Effector CD8-positive, alpha-beta T cell (primary cell): ENCODE results near the gene RHOH.

Experiments
- DNase-seq: peaks from one replicate; lab custom pipeline; 2025; lab: John Stamatoyannopoulos, UW

The RHOH gene

GRCh38 chr4:40205259-40206198 lies 8.7 kb downstream of the RHOH start:
- no peak for DNase-seq

GRCh38 chr4:40206426-40206825 lies 9.6 kb downstream of the RHOH start:
- no peak for DNase-seq

GRCh38 chr4:40209401-40209800 lies 12.6 kb downstream of the RHOH start:
- DNase-seq: no peak

- no peak for DNase-seq
Measured at GRCh38 chr4:40210776-40211175, 13.9 kb downstream of the RHOH start.

DNA sequence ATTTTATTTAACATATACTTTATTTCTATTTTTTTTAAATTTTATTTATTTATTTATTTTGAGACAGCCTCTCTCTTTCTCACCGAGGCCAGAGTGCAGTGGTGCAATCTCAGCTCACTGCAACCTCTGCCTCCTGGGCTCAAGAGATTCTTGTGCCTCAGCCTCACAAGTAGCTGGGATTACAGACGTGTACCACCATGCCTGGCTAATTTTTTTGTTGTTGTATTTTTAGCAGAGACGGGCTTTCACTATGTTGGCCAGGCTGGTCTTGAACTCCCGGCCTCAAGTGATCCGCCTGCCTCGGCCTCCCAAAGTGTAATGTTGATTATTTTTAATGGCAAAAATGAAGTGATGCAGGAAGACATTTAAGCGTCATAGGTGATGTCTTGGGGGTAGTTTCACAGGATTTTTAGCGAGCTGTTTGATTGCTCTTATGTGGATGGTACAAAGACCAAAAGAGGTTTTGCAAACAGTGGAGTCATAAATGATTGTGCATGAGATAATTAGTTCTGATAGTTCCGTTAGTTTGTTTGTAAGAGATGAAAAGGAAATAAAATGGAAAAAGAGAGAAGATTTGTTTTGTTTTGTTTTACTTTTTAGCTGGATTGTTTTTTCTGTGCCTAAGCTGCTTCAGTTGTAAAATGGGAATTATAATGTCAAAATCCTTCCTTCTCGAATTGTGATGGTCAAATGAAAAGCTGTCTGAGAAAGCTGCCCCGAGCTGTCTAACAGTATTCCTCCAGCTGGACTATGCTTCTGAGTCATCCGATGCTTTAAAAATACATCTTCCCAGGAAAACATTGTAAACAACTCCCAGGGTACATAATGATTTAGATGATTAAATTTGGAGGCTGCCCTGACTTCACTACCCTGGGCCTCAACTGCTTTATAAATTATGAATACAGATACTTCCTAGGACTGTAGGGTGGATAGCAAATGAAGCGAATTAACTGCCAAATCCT lies 14.7 kb downstream of the RHOH start:
- DNase-seq: no peak

DNA sequence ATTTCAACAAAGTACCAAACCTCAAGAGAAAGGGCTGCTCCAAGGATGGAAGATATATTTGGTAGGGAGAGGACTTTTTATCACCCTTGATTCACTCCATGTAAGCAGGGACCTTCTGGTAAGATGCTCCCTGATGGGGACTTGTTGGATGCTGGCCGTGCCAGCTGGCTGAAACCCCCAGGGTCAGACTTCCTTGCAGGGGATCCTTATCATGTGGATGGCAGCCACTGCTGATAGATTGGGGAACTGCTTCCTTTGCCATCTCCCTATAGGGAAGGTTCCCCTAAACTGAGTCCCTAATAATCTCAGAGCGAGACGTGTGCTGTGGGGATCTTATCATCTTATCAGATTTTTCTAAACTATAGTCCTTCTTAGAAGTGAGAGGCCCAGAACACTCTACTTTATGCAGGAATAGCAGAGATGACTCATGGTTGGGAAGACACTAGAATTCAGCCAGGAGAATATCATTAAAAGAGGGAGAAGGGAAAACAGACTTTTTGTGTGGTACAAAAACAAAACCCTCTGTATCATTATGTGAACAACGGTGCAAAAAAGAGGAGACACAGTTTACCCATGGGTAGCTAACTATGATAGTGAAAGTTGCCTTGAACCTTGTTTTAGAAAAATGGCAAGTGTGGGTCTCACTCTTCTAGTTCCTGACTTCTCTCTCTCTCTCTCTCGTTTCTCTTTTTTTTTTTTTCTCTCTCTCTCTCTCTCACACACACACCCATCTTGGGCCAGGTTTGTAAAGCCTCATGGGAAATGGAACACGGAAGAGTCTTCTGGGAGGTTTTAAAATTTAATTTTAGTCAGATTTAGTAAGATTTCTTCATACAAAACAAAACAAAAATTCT lies 16.1 kb downstream of the RHOH start:
- DNase-seq: no peak

- peak; percentile 60 for DNase-seq
Measured at GRCh38 chr4:40214038-40214437, 17.2 kb downstream of the RHOH start.

GRCh38 chr4:40214661-40215418 lies 18.0 kb downstream of the RHOH start:
- no peak for DNase-seq

- no peak for DNase-seq
Measured at GRCh38 chr4:40216622-40217366, 20.0 kb downstream of the RHOH start.

- DNase-seq: no peak
Measured at GRCh38 chr4:40221744-40222143, 24.9 kb downstream of the RHOH start.

DNA sequence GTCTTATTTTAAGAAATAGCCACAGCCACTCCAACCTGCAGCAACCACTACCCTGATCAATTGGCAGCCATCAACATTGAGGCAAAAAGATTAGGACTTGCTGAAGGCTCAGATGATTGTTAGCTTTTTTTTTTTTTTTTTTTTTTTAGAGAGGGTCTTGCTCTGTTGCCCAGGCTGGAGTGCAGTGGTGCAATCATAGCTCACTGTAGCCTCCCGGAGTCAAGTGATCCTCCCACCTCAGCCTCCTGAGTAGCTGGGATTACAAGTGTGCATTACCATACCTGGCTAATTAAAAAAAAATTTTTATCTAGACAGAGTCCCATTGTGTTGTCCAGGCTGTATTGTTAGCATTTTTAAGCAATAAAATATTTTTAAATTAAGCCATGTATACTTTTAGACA lies 26.5 kb downstream of the RHOH start:
- no peak for DNase-seq

- no peak for DNase-seq
Measured at GRCh38 chr4:40224432-40224831, 27.6 kb downstream of the RHOH start.

DNA sequence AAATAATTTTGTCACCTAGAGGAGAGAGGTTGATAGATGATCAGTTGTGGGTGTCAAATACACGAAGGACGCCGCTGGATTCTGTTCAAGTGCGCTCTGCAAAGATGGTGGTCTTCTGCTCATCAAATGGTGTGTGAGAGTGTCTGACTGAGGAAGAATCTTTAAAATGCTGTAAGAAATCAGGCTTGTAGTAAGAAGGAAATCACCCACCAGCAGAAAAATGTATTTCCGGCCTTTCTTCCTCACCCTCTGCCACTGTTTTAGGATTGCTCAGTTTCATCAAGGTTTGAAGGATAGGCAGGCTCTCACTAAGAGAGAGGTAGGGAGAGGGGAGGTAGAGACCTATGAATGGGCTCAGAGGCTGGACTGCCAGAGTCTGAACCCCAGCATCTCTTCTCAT lies 28.7 kb downstream of the RHOH start:
- DNase-seq: no peak

DNA sequence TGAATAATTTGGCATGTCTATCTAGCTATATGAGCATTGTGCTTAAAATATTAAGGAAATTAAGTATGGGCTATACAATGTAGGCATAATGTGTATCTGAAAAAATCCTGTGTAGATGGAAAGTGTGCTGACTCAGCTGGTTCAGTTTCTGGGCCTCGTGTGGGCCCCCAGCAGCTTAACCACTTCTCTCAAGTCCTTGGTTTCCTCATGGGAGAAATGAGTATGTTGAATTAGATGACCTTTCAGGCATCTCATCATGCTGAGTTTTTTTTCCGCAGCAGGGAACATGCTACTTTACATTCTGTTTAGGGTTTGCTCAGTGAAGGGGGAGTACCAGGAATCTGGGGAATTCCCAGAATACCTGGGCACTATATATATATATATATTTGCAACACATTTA lies 30.5 kb downstream of the RHOH start:
- DNase-seq: no peak

- no peak for DNase-seq
Measured at GRCh38 chr4:40228497-40229365, 31.9 kb downstream of the RHOH start.

- no peak for DNase-seq
Measured at GRCh38 chr4:40231316-40231863, 34.6 kb downstream of the RHOH start.

GRCh38 chr4:40232610-40233009 lies 35.8 kb downstream of the RHOH start:
- no peak for DNase-seq

DNA sequence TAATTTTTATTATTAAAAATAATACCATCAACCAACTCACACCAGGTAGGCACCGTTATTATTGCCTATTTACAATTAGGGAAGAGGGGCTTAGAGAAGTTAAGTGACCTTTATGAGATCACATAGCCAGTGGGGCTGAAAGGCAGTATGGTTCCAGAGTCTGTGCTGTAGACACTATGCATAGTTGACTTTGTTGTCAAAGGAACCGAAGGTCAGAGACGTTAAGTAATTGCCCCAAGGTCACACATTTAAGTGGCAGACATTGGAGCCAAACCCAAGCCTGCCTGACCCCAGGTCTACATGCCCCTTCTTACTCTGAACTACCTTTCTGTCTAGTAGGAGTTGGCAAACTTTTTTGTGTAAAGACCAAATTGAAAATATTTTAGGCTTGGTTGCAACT lies 36.4 kb downstream of the RHOH start:
- no peak for DNase-seq

DNA sequence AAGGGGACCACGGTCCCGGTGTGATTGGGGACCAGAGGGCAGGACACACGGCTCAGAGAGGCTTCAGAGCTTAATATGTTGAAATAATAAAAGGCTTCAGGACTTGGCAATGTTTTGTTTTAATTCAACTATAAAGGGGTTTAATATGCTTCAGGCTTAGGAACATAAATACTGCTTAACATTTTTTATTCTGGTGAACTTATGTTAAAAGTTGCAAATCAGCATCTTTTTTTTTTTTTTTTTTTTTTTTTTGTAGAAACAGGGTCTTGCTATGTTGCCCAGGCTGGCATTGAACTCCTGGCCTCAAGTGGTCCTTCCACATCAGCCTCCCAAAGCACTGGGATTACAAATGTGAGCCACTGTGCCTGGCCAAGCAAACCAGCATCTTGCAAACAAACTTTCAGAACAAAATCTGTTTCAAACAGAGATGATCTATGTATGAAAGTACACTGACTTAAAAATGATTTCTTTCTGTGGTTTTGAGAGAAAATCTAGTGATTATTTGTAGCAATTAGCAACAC lies 37.7 kb downstream of the RHOH start:
- DNase-seq: no peak
